ENCODE data around the gene GALNTL6.

DNA sequence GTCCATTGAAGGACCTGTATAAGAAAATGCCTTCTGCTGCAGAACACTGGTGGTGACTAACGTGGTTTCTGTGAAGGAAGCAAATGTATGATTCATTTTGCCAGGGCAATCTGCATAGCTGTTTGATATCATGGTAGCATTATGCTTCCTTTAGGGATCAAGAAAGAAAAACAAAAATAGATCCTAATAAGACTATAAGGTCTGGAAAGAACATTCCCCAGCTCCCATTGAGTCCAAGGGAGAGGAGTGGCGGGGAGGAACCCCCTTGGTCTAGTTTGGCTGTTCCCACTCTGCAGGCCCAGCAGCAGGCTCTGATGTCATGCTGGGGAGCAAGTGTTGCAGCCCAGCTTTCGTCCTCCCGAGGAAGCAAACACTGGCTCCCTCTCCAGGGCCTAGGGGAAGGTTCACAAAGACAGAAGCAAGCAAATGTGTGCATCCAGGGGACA lies 1200.9 kb downstream of the GALNTL6 start:
- TF ChIP-seq POLR2AphosphoS5 (IDR thresholded peaks at IDR 0.05) (no peak), EZH2 (IDR thresholded peaks at IDR 0.05; ENCODE audit: borderline replicate concordance, insufficient read depth, low read length, poor library complexity, severe bottlenecking) (no peak), TAF1 (IDR thresholded peaks at IDR 0.05; ENCODE audit: low read depth) (no peak), SMC3 (conservative IDR thresholded peaks at IDR 0.05; ENCODE audit: poor library complexity) (no peak), RAD21 (conservative IDR thresholded peaks at IDR 0.05) (no peak), EP300 (conservative IDR thresholded peaks at IDR 0.05; ENCODE audit: poor library complexity, severe bottlenecking) (no peak), MXI1 (conservative IDR thresholded peaks at IDR 0.05; ENCODE audit: poor library complexity, severe bottlenecking) (no peak)
- TF ChIP-seq, protein P1, sequence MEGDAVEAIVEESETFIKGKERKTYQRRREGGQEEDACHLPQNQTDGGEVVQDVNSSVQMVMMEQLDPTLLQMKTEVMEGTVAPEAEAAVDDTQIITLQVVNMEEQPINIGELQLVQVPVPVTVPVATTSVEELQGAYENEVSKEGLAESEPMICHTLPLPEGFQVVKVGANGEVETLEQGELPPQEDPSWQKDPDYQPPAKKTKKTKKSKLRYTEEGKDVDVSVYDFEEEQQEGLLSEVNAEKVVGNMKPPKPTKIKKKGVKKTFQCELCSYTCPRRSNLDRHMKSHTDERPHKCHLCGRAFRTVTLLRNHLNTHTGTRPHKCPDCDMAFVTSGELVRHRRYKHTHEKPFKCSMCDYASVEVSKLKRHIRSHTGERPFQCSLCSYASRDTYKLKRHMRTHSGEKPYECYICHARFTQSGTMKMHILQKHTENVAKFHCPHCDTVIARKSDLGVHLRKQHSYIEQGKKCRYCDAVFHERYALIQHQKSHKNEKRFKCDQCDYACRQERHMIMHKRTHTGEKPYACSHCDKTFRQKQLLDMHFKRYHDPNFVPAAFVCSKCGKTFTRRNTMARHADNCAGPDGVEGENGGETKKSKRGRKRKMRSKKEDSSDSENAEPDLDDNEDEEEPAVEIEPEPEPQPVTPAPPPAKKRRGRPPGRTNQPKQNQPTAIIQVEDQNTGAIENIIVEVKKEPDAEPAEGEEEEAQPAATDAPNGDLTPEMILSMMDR (IDR thresholded peaks at IDR 0.05; ENCODE audit: poor library complexity, severe bottlenecking) = no peak
- TF ChIP-seq, protein P2, sequence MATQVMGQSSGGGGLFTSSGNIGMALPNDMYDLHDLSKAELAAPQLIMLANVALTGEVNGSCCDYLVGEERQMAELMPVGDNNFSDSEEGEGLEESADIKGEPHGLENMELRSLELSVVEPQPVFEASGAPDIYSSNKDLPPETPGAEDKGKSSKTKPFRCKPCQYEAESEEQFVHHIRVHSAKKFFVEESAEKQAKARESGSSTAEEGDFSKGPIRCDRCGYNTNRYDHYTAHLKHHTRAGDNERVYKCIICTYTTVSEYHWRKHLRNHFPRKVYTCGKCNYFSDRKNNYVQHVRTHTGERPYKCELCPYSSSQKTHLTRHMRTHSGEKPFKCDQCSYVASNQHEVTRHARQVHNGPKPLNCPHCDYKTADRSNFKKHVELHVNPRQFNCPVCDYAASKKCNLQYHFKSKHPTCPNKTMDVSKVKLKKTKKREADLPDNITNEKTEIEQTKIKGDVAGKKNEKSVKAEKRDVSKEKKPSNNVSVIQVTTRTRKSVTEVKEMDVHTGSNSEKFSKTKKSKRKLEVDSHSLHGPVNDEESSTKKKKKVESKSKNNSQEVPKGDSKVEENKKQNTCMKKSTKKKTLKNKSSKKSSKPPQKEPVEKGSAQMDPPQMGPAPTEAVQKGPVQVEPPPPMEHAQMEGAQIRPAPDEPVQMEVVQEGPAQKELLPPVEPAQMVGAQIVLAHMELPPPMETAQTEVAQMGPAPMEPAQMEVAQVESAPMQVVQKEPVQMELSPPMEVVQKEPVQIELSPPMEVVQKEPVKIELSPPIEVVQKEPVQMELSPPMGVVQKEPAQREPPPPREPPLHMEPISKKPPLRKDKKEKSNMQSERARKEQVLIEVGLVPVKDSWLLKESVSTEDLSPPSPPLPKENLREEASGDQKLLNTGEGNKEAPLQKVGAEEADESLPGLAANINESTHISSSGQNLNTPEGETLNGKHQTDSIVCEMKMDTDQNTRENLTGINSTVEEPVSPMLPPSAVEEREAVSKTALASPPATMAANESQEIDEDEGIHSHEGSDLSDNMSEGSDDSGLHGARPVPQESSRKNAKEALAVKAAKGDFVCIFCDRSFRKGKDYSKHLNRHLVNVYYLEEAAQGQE (IDR thresholded peaks at IDR 0.05; ENCODE audit: borderline replicate concordance) = no peak
